ENCODE measurements around the gene EHBP1.

Gene EHBP1

GRCh38 chr2:62705007-62705829 is at the start of gene EHBP1:
TSS of gene EHBP1 (plus strand) at chr2:62705713. CDS start at chr2:62707192, 1,479 bp downstream.
- peak; percentile 98 for DNase-seq (ENCODE audit: low spot score)

DNA sequence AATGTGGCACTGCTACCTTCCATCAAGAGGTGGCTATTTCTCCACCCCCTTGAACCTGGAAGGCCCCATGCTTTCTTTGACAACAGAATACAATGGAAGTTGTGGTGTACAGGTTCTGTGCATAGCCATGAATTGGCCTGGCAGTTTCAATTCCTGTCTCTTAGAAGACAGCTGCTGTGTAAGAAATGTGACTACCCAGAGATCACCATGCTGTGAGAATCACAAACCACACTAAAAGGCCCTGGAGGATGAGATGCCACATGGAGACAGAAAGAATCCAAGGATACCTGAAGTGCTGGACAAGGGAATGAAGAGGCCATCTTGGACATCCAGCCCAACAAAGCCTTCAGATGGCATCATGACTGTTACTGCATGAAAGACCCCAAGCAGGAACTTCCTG is 47.7 kb upstream of the EHBP1 start:
- no peak for DNase-seq (ENCODE audit: low spot score)

DNA sequence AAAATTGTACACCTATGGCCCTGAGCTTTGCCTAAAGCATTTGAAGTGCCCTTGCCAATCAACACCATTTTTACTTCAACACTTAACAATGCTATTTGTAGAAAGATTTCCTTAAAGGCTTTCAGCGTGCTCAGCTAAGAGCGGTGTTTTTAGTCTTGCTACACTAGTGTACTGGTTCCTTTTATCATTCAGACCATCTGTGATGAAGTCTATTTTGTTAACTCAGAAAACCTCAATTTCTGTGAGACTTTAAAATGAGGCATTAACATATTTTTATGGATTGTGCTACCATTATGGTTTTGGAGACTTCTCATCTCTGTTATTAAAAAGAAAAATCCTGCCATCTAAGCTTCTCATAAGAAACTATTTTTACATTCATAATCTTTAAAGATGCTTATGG is 46.6 kb upstream of the EHBP1 start:
- no peak for DNase-seq (ENCODE audit: low spot score)

- DNase-seq (ENCODE audit: low spot score) = peak; percentile 9
Observed at GRCh38 chr2:62660087-62660486, 45.4 kb upstream of the EHBP1 start.

GRCh38 chr2:62660582-62661262 is 44.8 kb upstream of the EHBP1 start:
- DNase-seq (ENCODE audit: low spot score) = no peak

DNA sequence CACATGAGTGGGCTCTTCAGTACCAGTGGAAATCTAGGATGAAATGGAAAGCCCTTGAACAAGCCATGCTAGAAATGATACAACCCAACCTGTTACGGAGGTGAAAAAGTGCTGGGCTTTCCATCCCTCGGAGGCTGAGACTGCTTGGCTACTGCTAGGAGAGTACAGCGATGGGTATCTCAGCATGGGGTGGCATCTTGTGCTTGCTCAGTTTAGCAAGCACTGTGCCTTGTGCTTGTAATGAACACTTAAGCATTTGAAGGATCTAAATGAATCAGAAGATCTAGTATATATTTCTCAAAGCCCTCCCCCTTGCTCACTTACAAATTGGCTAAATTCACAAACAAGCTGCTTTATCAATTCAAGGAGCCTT is 44.3 kb upstream of the EHBP1 start:
- no peak for DNase-seq (ENCODE audit: low spot score)

DNA sequence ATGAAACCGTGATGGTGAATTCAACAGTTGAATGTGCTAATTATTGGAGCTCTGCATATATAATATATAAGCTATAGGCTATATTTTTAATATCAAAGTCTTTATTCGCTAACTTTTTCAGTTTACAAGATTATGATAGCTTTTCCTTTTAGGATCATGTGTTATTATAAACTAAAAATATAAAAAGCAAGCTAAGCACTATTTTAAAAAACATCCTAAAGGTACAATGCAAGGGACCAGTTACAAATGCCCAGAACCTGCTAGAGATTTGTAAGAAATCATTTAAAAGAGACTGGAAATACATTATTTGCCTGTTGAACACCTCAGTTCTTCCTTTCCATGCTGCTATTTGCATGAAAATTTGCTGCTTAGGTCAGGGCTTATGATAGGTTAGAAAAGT is 43.4 kb upstream of the EHBP1 start:
- DNase-seq (ENCODE audit: low spot score) = no peak

- no peak for DNase-seq (ENCODE audit: low spot score)
Observed at GRCh38 chr2:62662554-62662953, 43.0 kb upstream of the EHBP1 start.

GRCh38 chr2:62663411-62663810 is 42.1 kb upstream of the EHBP1 start:
- DNase-seq (ENCODE audit: low spot score) = no peak

GRCh38 chr2:62663920-62664795 is 41.4 kb upstream of the EHBP1 start:
- no peak for DNase-seq (ENCODE audit: low spot score)

GRCh38 chr2:62665446-62665845 is 40.1 kb upstream of the EHBP1 start:
- no peak for DNase-seq (ENCODE audit: low spot score)

DNA sequence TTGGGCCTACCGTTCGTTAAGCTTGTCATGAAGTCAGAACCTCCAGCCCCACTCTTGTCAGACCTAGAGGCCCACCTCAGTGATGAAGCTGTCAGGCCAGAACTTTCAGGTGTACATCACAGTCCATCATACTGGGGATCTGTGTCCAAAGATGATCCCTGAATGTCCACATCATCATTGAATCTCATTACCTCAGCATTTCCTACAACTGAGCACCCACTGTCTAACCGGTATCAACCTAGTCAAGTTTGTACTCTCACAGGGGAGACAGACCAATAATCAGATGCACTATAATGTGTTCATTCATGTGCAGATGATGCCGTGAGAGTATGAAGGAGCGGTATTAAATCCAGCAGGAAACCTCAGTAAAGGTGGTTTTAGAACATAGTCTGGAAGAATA is 36.3 kb upstream of the EHBP1 start:
- DNase-seq (ENCODE audit: low spot score) = no peak

GRCh38 chr2:62672601-62673000 is 32.9 kb upstream of the EHBP1 start:
- DNase-seq (ENCODE audit: low spot score) = no peak

DNA sequence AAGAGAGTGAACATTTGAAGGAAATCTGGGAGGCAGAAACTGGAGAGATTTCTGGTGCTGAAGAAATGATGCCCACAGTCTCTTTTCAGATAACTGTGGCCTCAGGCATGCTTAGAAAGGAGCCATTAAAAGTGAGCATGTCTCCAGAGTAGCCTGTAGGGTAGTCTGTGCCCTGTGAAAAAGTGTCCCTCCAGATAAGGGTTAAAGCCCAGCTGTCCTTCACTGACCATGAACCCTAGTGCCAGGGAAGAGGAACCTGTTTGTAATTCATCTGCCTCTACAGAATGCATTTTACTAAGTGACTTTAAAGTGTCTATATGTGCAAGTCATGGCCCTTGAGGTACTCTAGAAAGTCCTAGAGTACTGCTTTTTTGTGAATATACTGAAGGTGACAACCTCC is 30.5 kb upstream of the EHBP1 start:
- DNase-seq (ENCODE audit: low spot score) = no peak

DNA sequence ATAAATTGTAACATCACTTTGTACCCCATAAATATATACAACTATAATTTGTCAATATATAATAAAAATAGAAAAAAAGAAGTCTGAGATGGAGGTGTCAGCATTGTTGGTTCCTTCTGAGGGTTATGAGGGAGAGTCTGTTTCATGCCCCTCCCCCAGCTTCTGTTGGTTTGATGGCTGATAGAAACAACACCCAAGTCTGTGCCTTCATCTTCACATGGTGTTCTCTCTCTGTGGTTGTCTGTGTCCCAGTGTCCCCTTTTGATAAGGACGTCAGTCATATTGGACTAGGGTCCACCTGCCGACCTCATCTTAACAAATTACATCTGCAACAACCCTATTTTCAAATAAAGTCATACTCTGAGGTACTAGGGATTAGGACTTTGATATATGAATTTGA is 20.3 kb upstream of the EHBP1 start:
- no peak for DNase-seq (ENCODE audit: low spot score)

- DNase-seq (ENCODE audit: low spot score) = no peak
Observed at GRCh38 chr2:62686012-62686685, 19.4 kb upstream of the EHBP1 start.

- DNase-seq (ENCODE audit: low spot score) = no peak
Observed at GRCh38 chr2:62687636-62688035, 17.9 kb upstream of the EHBP1 start.

DNA sequence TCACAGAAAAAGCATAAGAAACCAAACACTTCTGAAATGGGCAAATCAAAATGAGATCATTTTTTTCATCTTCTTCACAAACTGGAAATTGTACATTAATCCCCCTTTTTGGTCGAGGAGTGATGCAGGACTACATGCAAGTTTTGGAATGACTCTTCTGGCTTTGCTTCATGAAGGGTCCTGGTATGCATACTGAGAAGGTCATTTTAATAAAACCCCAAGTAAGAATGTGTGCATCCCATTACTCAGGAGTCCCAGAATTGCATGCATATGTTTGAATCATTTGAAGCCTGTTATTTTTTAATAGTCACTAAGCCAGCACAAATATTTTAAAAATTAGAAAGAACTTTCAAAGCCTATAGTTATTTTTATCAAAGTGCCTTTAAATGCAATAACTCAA is 16.7 kb upstream of the EHBP1 start:
- DNase-seq (ENCODE audit: low spot score) = no peak

DNA sequence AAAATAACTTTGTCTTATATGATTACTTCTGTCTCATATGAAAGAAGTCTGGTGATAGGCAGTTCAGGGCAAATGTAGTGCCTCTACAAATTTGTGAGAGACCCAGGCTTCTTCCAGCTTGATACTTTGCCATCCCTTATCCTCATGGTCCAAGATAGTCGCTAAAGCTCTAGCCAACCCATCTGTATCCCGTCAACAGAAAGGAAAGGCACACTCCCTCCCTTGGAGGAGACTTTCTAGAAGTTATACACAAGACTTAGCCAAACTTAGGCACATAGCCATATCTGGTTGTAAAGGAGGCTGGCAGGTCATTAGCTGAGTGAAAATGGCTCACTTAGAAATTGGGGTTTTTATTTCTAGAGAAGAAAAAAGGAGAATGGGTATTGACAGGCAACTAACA is 14.3 kb upstream of the EHBP1 start:
- DNase-seq (ENCODE audit: low spot score) = no peak

DNA sequence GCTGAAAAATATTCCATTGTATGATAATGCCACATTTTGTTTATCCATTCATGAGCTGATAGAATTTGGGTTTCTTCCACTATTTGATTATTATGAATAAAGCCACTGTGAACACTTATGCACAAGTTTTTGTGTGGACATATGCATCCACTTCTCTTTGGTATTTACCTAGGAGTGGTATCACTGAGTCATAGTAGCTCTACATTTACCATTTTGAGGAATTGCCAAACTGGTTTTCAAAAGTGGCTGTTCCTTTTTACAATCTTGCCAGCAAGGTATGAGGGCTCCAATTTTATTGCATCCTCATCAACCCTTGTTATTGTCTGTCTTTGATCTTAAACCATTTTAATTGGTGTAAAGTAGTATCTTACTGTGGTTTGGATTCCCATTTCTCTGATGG is 13.3 kb upstream of the EHBP1 start:
- DNase-seq (ENCODE audit: low spot score) = no peak

DNA sequence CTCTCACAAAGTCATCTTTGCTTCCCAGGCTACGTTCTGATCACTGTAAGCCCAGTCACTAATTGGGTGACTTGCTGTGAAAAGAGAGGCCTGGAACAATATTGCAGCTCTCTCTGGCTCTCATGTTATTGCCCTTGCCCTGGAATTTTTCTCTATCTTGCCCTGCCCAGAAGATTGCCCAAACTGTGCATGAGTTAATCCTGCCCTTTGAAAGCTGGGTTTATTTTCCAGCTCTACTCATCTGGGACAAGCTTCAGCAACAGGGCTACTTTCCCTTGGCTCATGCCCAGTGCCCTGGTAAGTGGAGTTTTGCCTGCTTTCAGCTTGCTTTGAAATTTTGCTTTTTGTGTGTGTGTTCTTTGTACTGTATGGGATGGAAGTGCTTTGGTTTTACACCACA is 6.9 kb upstream of the EHBP1 start:
- no peak for DNase-seq (ENCODE audit: low spot score)

GRCh38 chr2:62704654-62705006 is 883 bp upstream of the EHBP1 start:
- no peak for DNase-seq (ENCODE audit: low spot score)
